ENCODE data around the gene CHST11. TPM values are rescaled to one million over a fixed set of nuclear protein-coding genes. Genes with fewer than 3 reads are reported as not detected.

Gene CHST11
- total RNA-seq, 1 experiment from 2014 or later: 1.1 TPM

GRCh38 chr12:104460041-104460719, 3.4 kb downstream of the CHST11 start:
- H3K4me3 ChIP-seq (ENCODE audit: low read depth, low read length, poor library complexity, severe bottlenecking): no peak overlapping the region
- H3K36me3 ChIP-seq (ENCODE audit: insufficient read depth, low read length, poor library complexity, severe bottlenecking): no peaks in the 10 kb centered on the region
- DNase-seq (ENCODE audit: low spot score): no peak
- peaks cover 35% of the 10 kb centered on the region for H3K27me3 ChIP-seq (replicated peaks; ENCODE audit: insufficient read depth, low read depth, low read length, poor library complexity)
- POLR2A ChIA-PET (ENCODE audit: low non-redundant PET): no interaction called here
- TF ChIP-seq EZH2 (IDR thresholded peaks at IDR 0.05; ENCODE audit: borderline replicate concordance, low read depth, low read length, poor library complexity, severe bottlenecking) (no peak), CTCF (conservative IDR thresholded peaks at IDR 0.05; ENCODE audit: low read depth, low read length) (no peak)
- no TSS peak for BruUV-seq (replicated peaks)
- intact Hi-C loops (cut with micrococcal nuclease; ENCODE audit: unreplicated experiment): no loop called here
- H3K4me1 ChIP-seq (ENCODE audit: insufficient read depth, low read length, poor library complexity, severe bottlenecking): peaks cover 4% of the 10 kb centered on the region
- H3K9me3 ChIP-seq (ENCODE audit: low read depth, low read length, poor library complexity, severe bottlenecking): no peaks in the 10 kb centered on the region
- no peak overlapping the region for H3K27ac ChIP-seq (ENCODE audit: low read depth, low read length, poor library complexity, severe bottlenecking)
- CTCF ChIA-PET: no interaction called here

GRCh38 chr12:104460973-104461698, 4.4 kb downstream of the CHST11 start:
- ChIA-PET POLR2A (ENCODE audit: low non-redundant PET) (no interaction called here), CTCF (no interaction called here)
- Histone ChIP-seq H3K27me3 (replicated peaks; ENCODE audit: insufficient read depth, low read depth, low read length, poor library complexity) (peaks cover 26% of the 10 kb centered on the region), H3K27ac (ENCODE audit: low read depth, low read length, poor library complexity, severe bottlenecking) (no peak overlapping the region), H3K4me3 (ENCODE audit: low read depth, low read length, poor library complexity, severe bottlenecking) (no peak overlapping the region), H3K36me3 (ENCODE audit: insufficient read depth, low read length, poor library complexity, severe bottlenecking) (no peaks in the 10 kb centered on the region), H3K9me3 (ENCODE audit: low read depth, low read length, poor library complexity, severe bottlenecking) (no peaks in the 10 kb centered on the region), H3K4me1 (ENCODE audit: insufficient read depth, low read length, poor library complexity, severe bottlenecking) (peaks cover 4% of the 10 kb centered on the region)
- no TSS peak for BruUV-seq (replicated peaks)
- intact Hi-C loops (cut with micrococcal nuclease; ENCODE audit: unreplicated experiment): no loop called here
- no peak for TF ChIP-seq CTCF (conservative IDR thresholded peaks at IDR 0.05; ENCODE audit: low read depth, low read length)
- no peak for DNase-seq (ENCODE audit: low spot score)

DNA sequence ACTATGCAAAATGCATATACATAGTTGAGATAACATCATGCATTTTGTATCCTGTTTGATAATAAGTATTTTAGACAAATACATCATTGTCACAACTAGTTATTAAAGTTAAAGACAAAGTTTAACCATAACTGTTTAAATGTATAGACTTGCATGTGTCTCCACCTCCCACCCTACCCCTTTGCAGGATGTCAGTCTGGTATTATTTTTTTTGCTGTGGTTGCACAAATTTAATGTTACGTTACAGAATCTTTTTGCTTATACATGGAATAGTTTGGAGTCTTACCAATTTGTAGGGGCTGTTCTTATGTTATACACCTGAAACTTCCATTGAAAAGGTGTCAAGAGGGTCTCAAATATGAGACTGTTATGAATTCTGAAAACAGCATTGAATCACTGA, 5.6 kb downstream of the CHST11 start:
- peaks cover 23% of the 10 kb centered on the region for H3K27me3 ChIP-seq (replicated peaks; ENCODE audit: insufficient read depth, low read depth, low read length, poor library complexity)
- ChIA-PET POLR2A (ENCODE audit: low non-redundant PET) (no interaction called here), CTCF (no interaction called here)
- BruUV-seq (replicated peaks): no TSS peak
- intact Hi-C loops (cut with micrococcal nuclease; ENCODE audit: unreplicated experiment): no loop called here
- peaks cover 4% of the 10 kb centered on the region for H3K4me1 ChIP-seq (ENCODE audit: insufficient read depth, low read length, poor library complexity, severe bottlenecking)
- H3K4me3 ChIP-seq (ENCODE audit: low read depth, low read length, poor library complexity, severe bottlenecking): no peak overlapping the region
- no peak for DNase-seq (ENCODE audit: low spot score)
- TF ChIP-seq EZH2 (IDR thresholded peaks at IDR 0.05; ENCODE audit: borderline replicate concordance, low read depth, low read length, poor library complexity, severe bottlenecking) (no peak), CTCF (conservative IDR thresholded peaks at IDR 0.05; ENCODE audit: low read depth, low read length) (no peak)
- no peak overlapping the region for H3K27ac ChIP-seq (ENCODE audit: low read depth, low read length, poor library complexity, severe bottlenecking)
- H3K9me3 ChIP-seq (ENCODE audit: low read depth, low read length, poor library complexity, severe bottlenecking): no peaks in the 10 kb centered on the region
- H3K36me3 ChIP-seq (ENCODE audit: insufficient read depth, low read length, poor library complexity, severe bottlenecking): no peaks in the 10 kb centered on the region

All from A673 (cell line).